ENCODE measurements around the gene DCAF7. TPM values are rescaled to one million over a fixed set of nuclear protein-coding genes. Genes with fewer than 3 reads are reported as not detected.

Gene DCAF7
- total RNA-seq, 1 donor from 2014 or later, result 137 TPM

- Mint-ChIP-seq H3K4me1 (ENCODE audit: low read depth, unreplicated experiment) (peaks cover 9% of the 10 kb centered on the region), H3K9me3 (ENCODE audit: unreplicated experiment) (peaks cover 4% of the 10 kb centered on the region), H3K4me3 (ENCODE audit: unreplicated experiment) (peak within 1 kb of the TSS; percentile 95), H3K27ac (ENCODE audit: unreplicated experiment) (peak within 1 kb of the TSS; percentile 68), H3K36me3 (ENCODE audit: unreplicated experiment) (no peaks in the 10 kb centered on the region), H3K27me3 (ENCODE audit: unreplicated experiment) (peaks cover 2% of the 10 kb centered on the region)
- DNase-seq, result peak; percentile 88
- TF ChIP-seq CTCF (IDR thresholded peaks at IDR 0.05; ENCODE audit: partially characterized antibody, unreplicated experiment), result no peak
These were observed 50.5 kb downstream of the DCAF7 start, which contains the start of gene TACO1 for GRCh38 chr17:63600569-63601438. TACO1 (plus strand) TSS chr17:63600895; CDS start chr17:63601084, 189 bp downstream.

GRCh38 chr17:63601439-63602371, 51.4 kb downstream of the DCAF7 start:
- Mint-ChIP-seq H3K9me3 (ENCODE audit: unreplicated experiment) (peaks cover 4% of the 10 kb centered on the region), H3K27me3 (ENCODE audit: unreplicated experiment) (peaks cover 2% of the 10 kb centered on the region), H3K4me3 (ENCODE audit: unreplicated experiment) (peak overlapping the region; percentile 95), H3K27ac (ENCODE audit: unreplicated experiment) (peak overlapping the region; percentile 64), H3K4me1 (ENCODE audit: low read depth, unreplicated experiment) (peaks cover 9% of the 10 kb centered on the region), H3K36me3 (ENCODE audit: unreplicated experiment) (no peaks in the 10 kb centered on the region)
- no peak for TF ChIP-seq CTCF (IDR thresholded peaks at IDR 0.05; ENCODE audit: partially characterized antibody, unreplicated experiment)
- no peak for DNase-seq

GRCh38 chr17:63609816-63610573, 59.7 kb downstream of the DCAF7 start:
- H3K4me1 Mint-ChIP-seq (ENCODE audit: low read depth, unreplicated experiment), result no peaks in the 10 kb centered on the region
- no peaks in the 10 kb centered on the region for H3K9me3 Mint-ChIP-seq (ENCODE audit: unreplicated experiment)
- H3K4me3 Mint-ChIP-seq (ENCODE audit: unreplicated experiment), result no peak overlapping the region
- DNase-seq, result no peak
- no peak overlapping the region for H3K27ac Mint-ChIP-seq (ENCODE audit: unreplicated experiment)
- TF ChIP-seq CTCF (IDR thresholded peaks at IDR 0.05; ENCODE audit: partially characterized antibody, unreplicated experiment), result no peak
- no peaks in the 10 kb centered on the region for H3K36me3 Mint-ChIP-seq (ENCODE audit: unreplicated experiment)
- peaks cover 3% of the 10 kb centered on the region for H3K27me3 Mint-ChIP-seq (ENCODE audit: unreplicated experiment)

GRCh38 chr17:63610854-63611253, 60.6 kb downstream of the DCAF7 start:
- no peaks in the 10 kb centered on the region for H3K36me3 Mint-ChIP-seq (ENCODE audit: unreplicated experiment)
- peaks cover 3% of the 10 kb centered on the region for H3K27me3 Mint-ChIP-seq (ENCODE audit: unreplicated experiment)
- DNase-seq, result no peak
- H3K4me3 Mint-ChIP-seq (ENCODE audit: unreplicated experiment), result no peak overlapping the region
- no peak overlapping the region for H3K27ac Mint-ChIP-seq (ENCODE audit: unreplicated experiment)
- TF ChIP-seq CTCF (IDR thresholded peaks at IDR 0.05; ENCODE audit: partially characterized antibody, unreplicated experiment), result no peak
- H3K9me3 Mint-ChIP-seq (ENCODE audit: unreplicated experiment), result no peaks in the 10 kb centered on the region
- H3K4me1 Mint-ChIP-seq (ENCODE audit: low read depth, unreplicated experiment), result no peaks in the 10 kb centered on the region
